Heart left ventricle (tissue), 13 donors: Measurements from ENCODE around the gene ASL.

Experiments
- POLR2A ChIP-seq, 2 donors: fragments of 450-650 bp; IDR thresholded peaks; one replicate each; pipeline ENCODE4 v1.6.1; 2017; ENCODE audit warnings: antibody characterized with exemption in 2 of 2, mild to moderate bottlenecking in 2 of 2, moderate library complexity in 2 of 2
- TF ChIP-seq, protein P1 (sequence below), 12 donors: fragments of 200-600 bp; sonication (generic) in 4 of 12; IDR thresholded peaks; one replicate each; pipeline versions ENCODE4 v1.5.0 to v1.8.0; 2018 to 2022; ENCODE audit warnings: antibody characterized with exemption in 12 of 12, mild to moderate bottlenecking in 5 of 12
- donor health status: ischemic (EF 13 %, LVEDD 7.1; RV severe dilation, severe dysfunction).
- donor health status: DM: no; HTN: yes; CAD: no.
- donor health status: DM: no; HTN: no; CAD: no.
- donor health status: ischemic (EF 25% LVEDD 6.9; RV normal size, moderate dysfunction).
- donor health status: ischemic (EF 25% LVEDD 5.7; RV mildly dilated, moderate dysfunction).
- donor health status: ischemic (EF 35%, LVEDD 5.7; RV mildly dilated, moderate dysfunction).
- donor health status: nonischemic (EF 11% LVEDD 7.7; RV severe dilation, severe dysfunction).
- donor health status: DM: yes; HTN: yes; CAD: no.
- donor health status: PGD.
- donor health status: ischemic (EF 29% LVEDD 5.4; RV normal size, mild dysfunction).
- donor health status: nonischemic (EF 23%, LVEDD 6.1; RV moderate dilation, normal function).

DNA sequence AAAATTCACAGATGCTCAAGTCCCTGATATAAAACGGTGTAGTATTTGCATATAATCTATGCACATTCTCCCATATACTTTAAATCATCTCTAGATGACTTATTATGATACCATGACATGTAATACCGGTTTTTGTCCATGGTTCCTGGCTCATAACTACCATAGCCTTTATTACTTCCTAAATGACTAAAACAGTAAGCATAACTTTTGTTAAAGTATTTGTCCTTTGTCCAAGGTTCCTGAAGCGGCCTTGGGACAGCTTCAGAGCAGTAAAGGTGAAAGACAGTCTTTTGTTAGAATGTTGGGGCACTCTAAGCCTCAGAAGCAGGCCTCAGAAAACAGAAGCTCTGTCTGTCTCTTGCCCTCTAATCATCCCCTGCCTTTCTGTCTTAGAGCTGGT lies 43.0 kb downstream of the ASL start:
- TF ChIP-seq POLR2A (IDR thresholded peaks at IDR 0.05), result no peak
- TF ChIP-seq, protein P1, sequence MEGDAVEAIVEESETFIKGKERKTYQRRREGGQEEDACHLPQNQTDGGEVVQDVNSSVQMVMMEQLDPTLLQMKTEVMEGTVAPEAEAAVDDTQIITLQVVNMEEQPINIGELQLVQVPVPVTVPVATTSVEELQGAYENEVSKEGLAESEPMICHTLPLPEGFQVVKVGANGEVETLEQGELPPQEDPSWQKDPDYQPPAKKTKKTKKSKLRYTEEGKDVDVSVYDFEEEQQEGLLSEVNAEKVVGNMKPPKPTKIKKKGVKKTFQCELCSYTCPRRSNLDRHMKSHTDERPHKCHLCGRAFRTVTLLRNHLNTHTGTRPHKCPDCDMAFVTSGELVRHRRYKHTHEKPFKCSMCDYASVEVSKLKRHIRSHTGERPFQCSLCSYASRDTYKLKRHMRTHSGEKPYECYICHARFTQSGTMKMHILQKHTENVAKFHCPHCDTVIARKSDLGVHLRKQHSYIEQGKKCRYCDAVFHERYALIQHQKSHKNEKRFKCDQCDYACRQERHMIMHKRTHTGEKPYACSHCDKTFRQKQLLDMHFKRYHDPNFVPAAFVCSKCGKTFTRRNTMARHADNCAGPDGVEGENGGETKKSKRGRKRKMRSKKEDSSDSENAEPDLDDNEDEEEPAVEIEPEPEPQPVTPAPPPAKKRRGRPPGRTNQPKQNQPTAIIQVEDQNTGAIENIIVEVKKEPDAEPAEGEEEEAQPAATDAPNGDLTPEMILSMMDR (IDR thresholded peaks at IDR 0.05), result no peak
